HepG2 (cell line): Measurements from ENCODE around the gene LMAN2. TPM values are rescaled to one million over a fixed set of nuclear protein-coding genes. Genes with fewer than 3 reads are reported as not detected.

Source experiments
- AKAP8 ChIP-seq: sonication (generic); formaldehyde crosslinking; IDR thresholded peaks from 2 replicates; pipeline ENCODE4 v1.5.1; 2020; ENCODE audit warnings: mild to moderate bottlenecking, missing genetic modification reagents
- GABPA ChIP-seq, 2 experiments: IDR thresholded peaks; 2 replicates each; pipeline ENCODE4 v1.6.1; 2011 to 2016; ENCODE audit warnings: low read depth in 2 of 2, low read length in 1 of 2, missing biosample characterization in 1 of 2, missing genetic modification characterization in 1 of 2
- GTF2F1 ChIP-seq: fragments of 150-350 bp; IDR thresholded peaks from 2 replicates; pipeline ENCODE4 v1.6.1; 2014; ENCODE audit warnings: low read length
- HIVEP1 ChIP-seq: sonication (generic); formaldehyde crosslinking; IDR thresholded peaks from 2 replicates; pipeline ENCODE4 v1.4.0; 2020; ENCODE audit warnings: mild to moderate bottlenecking, missing genetic modification reagents
- HMGA1 ChIP-seq: sonication (generic); formaldehyde crosslinking; conservative IDR thresholded peaks from 2 replicates; pipeline ENCODE4 v1.4.0; 2020; ENCODE audit warnings: missing genetic modification reagents
- ISX ChIP-seq: sonication (generic); formaldehyde crosslinking; conservative IDR thresholded peaks from 2 replicates; pipeline ENCODE4 v1.5.0; 2020; ENCODE audit warnings: missing genetic modification reagents
- MBD4 ChIP-seq: IDR thresholded peaks from 2 replicates; pipeline ENCODE4 v1.6.1; 2012; ENCODE audit warnings: low read length, inconsistent platforms, borderline replicate concordance
- REXO4 ChIP-seq: sonication (generic); formaldehyde crosslinking; IDR thresholded peaks from 2 replicates; pipeline ENCODE4 v1.8.0; 2022; ENCODE audit warnings: missing genetic modification reagents, mild to moderate bottlenecking, borderline replicate concordance
- SAFB2 ChIP-seq: sonication (generic); formaldehyde crosslinking; IDR thresholded peaks from 2 replicates; pipeline ENCODE4 v1.5.1; 2020; ENCODE audit warnings: missing genetic modification reagents, low read depth, mild to moderate bottlenecking, borderline replicate concordance
- STAG1 ChIP-seq: sonication (generic); formaldehyde crosslinking; IDR thresholded peaks from 2 replicates; pipeline ENCODE4 v1.4.0; 2020; ENCODE audit warnings: missing genetic modification reagents
- XRCC5 ChIP-seq: fragments of 200-400 bp; formaldehyde crosslinking; optimal IDR thresholded peaks from 2 replicates; pipeline ENCODE3; 2017; ENCODE audit warnings: mild to moderate bottlenecking, low read length
- ZBTB7A ChIP-seq: sonication (generic); formaldehyde crosslinking; IDR thresholded peaks from 2 replicates; pipeline ENCODE4 v1.8.0; 2022; ENCODE audit warnings: mild to moderate bottlenecking, missing genetic modification reagents
- ZKSCAN1 ChIP-seq: fragments of 150-350 bp; IDR thresholded peaks from 2 replicates; pipeline ENCODE4 v1.6.1; 2014; ENCODE audit warnings: low read length
- ZNF253 ChIP-seq: sonication (generic); formaldehyde crosslinking; IDR thresholded peaks from 2 replicates; pipeline ENCODE4 v1.8.0; 2022; ENCODE audit warnings: mild to moderate bottlenecking, missing genetic modification reagents, borderline replicate concordance
- ZNF430 ChIP-seq: sonication (generic); formaldehyde crosslinking; IDR thresholded peaks from 2 replicates; pipeline ENCODE4 v1.9.0; 2021; ENCODE audit warnings: mild to moderate bottlenecking, missing genetic modification reagents
- ZNF678 ChIP-seq: sonication (generic); formaldehyde crosslinking; IDR thresholded peaks from 2 replicates; pipeline ENCODE4 v1.4.0; 2020; ENCODE audit warnings: mild to moderate bottlenecking, missing genetic modification reagents
- polyA plus RNA-seq, 8 experiments: library from polyadenylated mRNA; depleted of rRNA in 3 of 8; stranded (reverse) in 7 of 8; unstranded in 1 of 8; fragments of >200 nt; fragmentation: Illumina TruSeq in 4 of 8; extraction: Trizol in 4 of 8; gene quantifications; 2 replicates each; pipeline versions ENCODE4 v1.2.1 to v1.2.3, GENCODE V29; 2011 to 2016; ENCODE audit warnings: low read depth in 4 of 8, missing spikeins in 1 of 8, mixed read lengths in 1 of 8; ENCODE audit not compliant: insufficient read depth in 1 of 8
- total RNA-seq, 5 experiments: library from RNA; depleted of rRNA; stranded (reverse); fragments of >200 nt; fragmentation: Illumina TruSeq; extraction: Trizol; gene quantifications; 2 replicates each; pipeline ENCODE4 v1.2.3, GENCODE V29; 2016; ENCODE audit warnings: low read depth in 1 of 5
- TF ChIP-seq, protein P1 (sequence below): fragments of 450-650 bp; IDR thresholded peaks from 2 replicates; pipeline ENCODE4 v1.6.1; 2017
- TF ChIP-seq, protein P2 (sequence below): sonication (generic); formaldehyde crosslinking; IDR thresholded peaks from 2 replicates; pipeline ENCODE4 v1.4.0; 2020; ENCODE audit warnings: missing genetic modification reagents
- TF ChIP-seq, protein P3 (sequence below): sonication (generic); formaldehyde crosslinking; IDR thresholded peaks from 2 replicates; pipeline ENCODE4 v1.9.0; 2021; ENCODE audit warnings: missing genetic modification reagents, borderline replicate concordance
- TF ChIP-seq, protein P4 (sequence below): sonication (generic); formaldehyde crosslinking; IDR thresholded peaks from 2 replicates; pipeline ENCODE4 v1.9.0; 2021; ENCODE audit warnings: missing genetic modification reagents, borderline replicate concordance
- TF ChIP-seq, protein P5 (sequence below): sonication (generic); formaldehyde crosslinking; IDR thresholded peaks from 2 replicates; pipeline ENCODE4 v1.5.0; 2020; ENCODE audit warnings: missing genetic modification reagents

Gene LMAN2
- total and polyA plus RNA-seq, 2 of the 13 experiments (the other 11 are each of a cell fraction or from before 2014, with no cell fraction given), result 191 to 197 TPM

DNA sequence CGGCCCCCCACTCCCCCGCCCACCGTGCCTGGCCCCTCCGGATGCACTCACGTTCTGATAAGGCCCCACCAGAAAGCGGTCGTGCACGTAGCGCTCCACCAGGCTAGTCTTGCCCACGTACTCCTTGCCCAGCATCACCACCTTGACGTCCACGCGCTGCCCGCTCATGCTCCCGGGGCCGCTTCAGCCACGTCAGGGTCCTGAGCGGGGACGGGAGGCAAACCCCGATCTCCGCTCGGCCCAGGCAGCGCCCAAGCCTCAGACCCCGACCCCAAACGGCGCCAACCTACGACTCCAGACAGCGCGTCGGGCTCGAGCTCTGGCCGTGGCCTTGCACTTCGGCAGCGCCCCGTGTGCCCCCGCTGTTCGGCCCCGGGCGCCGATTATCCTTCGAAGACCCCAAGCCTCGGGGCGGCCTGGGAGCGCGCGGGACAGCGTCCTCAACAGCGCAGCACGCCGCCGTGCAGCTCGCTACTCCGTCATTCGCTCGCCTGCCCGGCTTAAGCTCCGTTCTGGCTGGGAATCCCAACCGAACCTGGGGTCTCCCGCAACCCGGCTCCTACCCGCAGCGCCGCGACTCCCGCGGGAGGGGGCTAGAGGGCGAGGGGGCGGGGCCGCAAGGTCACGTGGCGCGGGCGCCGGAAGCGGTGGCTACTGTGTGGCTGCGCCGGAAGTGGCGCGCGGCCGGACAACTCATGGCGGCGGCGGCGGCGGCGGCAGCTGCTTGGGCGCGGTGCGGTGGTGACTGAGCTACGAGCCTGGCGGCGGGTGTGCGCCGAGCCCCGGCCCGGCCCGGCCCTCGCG lies 48.1 kb downstream of the LMAN2 start, which contains the start of the genes PRELID1 and RAB24 (continued):
- TF ChIP-seq, protein P1, sequence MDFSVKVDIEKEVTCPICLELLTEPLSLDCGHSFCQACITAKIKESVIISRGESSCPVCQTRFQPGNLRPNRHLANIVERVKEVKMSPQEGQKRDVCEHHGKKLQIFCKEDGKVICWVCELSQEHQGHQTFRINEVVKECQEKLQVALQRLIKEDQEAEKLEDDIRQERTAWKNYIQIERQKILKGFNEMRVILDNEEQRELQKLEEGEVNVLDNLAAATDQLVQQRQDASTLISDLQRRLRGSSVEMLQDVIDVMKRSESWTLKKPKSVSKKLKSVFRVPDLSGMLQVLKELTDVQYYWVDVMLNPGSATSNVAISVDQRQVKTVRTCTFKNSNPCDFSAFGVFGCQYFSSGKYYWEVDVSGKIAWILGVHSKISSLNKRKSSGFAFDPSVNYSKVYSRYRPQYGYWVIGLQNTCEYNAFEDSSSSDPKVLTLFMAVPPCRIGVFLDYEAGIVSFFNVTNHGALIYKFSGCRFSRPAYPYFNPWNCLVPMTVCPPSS, result no peak
- peak; percentile 86; the same call in 1 of the 2 replicates for TF ChIP-seq ZNF430 (CRISPR knock-in tag)
- TF ChIP-seq XRCC5, result peak; percentile 30
- peak; percentile 95 for TF ChIP-seq HIVEP1 (CRISPR knock-in tag)
- no peak for TF ChIP-seq GABPA (IDR thresholded peaks at IDR 0.05; ENCODE audit: low read depth, low read length)
- TF ChIP-seq GABPA (CRISPR knock-in tag; IDR thresholded peaks at IDR 0.05; ENCODE audit: low read depth), result peak; percentile 80
- TF ChIP-seq GTF2F1, result no peak
- TF ChIP-seq, protein P2, sequence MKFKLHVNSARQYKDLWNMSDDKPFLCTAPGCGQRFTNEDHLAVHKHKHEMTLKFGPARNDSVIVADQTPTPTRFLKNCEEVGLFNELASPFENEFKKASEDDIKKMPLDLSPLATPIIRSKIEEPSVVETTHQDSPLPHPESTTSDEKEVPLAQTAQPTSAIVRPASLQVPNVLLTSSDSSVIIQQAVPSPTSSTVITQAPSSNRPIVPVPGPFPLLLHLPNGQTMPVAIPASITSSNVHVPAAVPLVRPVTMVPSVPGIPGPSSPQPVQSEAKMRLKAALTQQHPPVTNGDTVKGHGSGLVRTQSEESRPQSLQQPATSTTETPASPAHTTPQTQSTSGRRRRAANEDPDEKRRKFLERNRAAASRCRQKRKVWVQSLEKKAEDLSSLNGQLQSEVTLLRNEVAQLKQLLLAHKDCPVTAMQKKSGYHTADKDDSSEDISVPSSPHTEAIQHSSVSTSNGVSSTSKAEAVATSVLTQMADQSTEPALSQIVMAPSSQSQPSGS (CRISPR knock-in tag), result no peak
- TF ChIP-seq REXO4, result no peak
- peak; percentile 95 for TF ChIP-seq ZBTB7A (CRISPR knock-in tag)
- TF ChIP-seq, protein P3, sequence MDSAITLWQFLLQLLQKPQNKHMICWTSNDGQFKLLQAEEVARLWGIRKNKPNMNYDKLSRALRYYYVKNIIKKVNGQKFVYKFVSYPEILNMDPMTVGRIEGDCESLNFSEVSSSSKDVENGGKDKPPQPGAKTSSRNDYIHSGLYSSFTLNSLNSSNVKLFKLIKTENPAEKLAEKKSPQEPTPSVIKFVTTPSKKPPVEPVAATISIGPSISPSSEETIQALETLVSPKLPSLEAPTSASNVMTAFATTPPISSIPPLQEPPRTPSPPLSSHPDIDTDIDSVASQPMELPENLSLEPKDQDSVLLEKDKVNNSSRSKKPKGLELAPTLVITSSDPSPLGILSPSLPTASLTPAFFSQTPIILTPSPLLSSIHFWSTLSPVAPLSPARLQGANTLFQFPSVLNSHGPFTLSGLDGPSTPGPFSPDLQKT (CRISPR knock-in tag), result 0 out of 2 replicates have a peak, but pooled peaks have one; percentile 55
- TF ChIP-seq STAG1 (CRISPR knock-in tag), result 0 out of 2 replicates have a peak, but pooled peaks have one; percentile 4
- TF ChIP-seq, protein P4, sequence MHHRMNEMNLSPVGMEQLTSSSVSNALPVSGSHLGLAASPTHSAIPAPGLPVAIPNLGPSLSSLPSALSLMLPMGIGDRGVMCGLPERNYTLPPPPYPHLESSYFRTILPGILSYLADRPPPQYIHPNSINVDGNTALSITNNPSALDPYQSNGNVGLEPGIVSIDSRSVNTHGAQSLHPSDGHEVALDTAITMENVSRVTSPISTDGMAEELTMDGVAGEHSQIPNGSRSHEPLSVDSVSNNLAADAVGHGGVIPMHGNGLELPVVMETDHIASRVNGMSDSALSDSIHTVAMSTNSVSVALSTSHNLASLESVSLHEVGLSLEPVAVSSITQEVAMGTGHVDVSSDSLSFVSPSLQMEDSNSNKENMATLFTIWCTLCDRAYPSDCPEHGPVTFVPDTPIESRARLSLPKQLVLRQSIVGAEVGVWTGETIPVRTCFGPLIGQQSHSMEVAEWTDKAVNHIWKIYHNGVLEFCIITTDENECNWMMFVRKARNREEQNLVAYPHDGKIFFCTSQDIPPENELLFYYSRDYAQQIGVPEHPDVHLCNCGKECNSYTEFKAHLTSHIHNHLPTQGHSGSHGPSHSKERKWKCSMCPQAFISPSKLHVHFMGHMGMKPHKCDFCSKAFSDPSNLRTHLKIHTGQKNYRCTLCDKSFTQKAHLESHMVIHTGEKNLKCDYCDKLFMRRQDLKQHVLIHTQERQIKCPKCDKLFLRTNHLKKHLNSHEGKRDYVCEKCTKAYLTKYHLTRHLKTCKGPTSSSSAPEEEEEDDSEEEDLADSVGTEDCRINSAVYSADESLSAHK (CRISPR knock-in tag), result no peak
- TF ChIP-seq ZNF253 (CRISPR knock-in tag), result no peak; the same call in 1 of the 2 replicates
- no peak for TF ChIP-seq HMGA1 (CRISPR knock-in tag)
- TF ChIP-seq ZNF678 (CRISPR knock-in tag), result no peak
- no peak for TF ChIP-seq ISX (CRISPR knock-in tag)
- TF ChIP-seq SAFB2 (CRISPR knock-in tag), result no peak
- TF ChIP-seq, protein P5, sequence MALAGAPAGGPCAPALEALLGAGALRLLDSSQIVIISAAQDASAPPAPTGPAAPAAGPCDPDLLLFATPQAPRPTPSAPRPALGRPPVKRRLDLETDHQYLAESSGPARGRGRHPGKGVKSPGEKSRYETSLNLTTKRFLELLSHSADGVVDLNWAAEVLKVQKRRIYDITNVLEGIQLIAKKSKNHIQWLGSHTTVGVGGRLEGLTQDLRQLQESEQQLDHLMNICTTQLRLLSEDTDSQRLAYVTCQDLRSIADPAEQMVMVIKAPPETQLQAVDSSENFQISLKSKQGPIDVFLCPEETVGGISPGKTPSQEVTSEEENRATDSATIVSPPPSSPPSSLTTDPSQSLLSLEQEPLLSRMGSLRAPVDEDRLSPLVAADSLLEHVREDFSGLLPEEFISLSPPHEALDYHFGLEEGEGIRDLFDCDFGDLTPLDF, result 0 out of 2 replicates have a peak, but pooled peaks have one; percentile 53
- no peak for TF ChIP-seq ZKSCAN1
- TF ChIP-seq AKAP8 (CRISPR knock-in tag), result 0 out of 2 replicates have a peak, but pooled peaks have one; percentile 32
- TF ChIP-seq MBD4, result no peak
